GM12878 (cell line): ENCODE measurements around the gene KHK. TPM values are rescaled to one million over a fixed set of nuclear protein-coding genes. Genes with fewer than 3 reads are reported as not detected.
A peak's percentile ranks its signal among the peaks of the same experiment; 100 is the strongest.

Experiments used
- ATAC-seq: fragments of 200-7000 bp; cut with Tn5 transposase; 3 replicates; pipeline ENCODE4 v1.9.1; 2020; ENCODE audit warnings: mild to moderate bottlenecking, moderate library complexity
- BruUV-seq: library from RNA; stranded (reverse); fragments of 400-500 nt; replicated peaks from 2 replicates; lab custom pipeline; 2021; lab: Mats Ljungman, UMichigan
- CTCF ChIA-PET: fragments of 300-600 bp; sonication (Branson Sonifier 250); formaldehyde crosslinking; extraction: SDS; loops from one replicate; lab custom pipeline; 2021; ENCODE audit warnings: inconsistent platforms; lab: Yijun Ruan, JAX
- POLR2A ChIA-PET: fragments of 350-600 bp; formaldehyde crosslinking; extraction: SDS; loops from one replicate; lab custom pipeline; 2021; ENCODE audit warnings: inconsistent platforms; lab: Charles Lee
- RAD21 ChIA-PET: fragments of 300-600 bp; sonication (Branson Sonifier 250); formaldehyde crosslinking; loops from one replicate; lab custom pipeline; 2023; ENCODE audit warnings: antibody characterized with exemption; ENCODE audit not compliant: unreplicated experiment; lab: Charles Lee
- SMC1A ChIA-PET: fragments of 300-600 bp; sonication (Branson Sonifier 250); formaldehyde crosslinking; loops from one replicate; lab custom pipeline; 2023; ENCODE audit not compliant: unreplicated experiment, uncharacterized antibody; lab: Charles Lee
- DNase-seq: peaks from one replicate; pipeline ENCODE4 v3.0.0-alpha.2; 2011; ENCODE audit warnings: low read depth, low spot score
- FAIRE-seq: peaks from 3 replicates; lab custom pipeline; 2011; peaks lifted over from hg19 to GRCh38; lab: Jason Lieb, UNC
- H2AFZ ChIP-seq: 2 replicates; pipeline ENCODE4 v1.6.0; 2011; ENCODE audit warnings: low read depth, low read length, control low read depth; ENCODE audit not compliant: control insufficient read depth
- H3K27ac ChIP-seq: 2 replicates; pipeline ENCODE4 v1.5.1; 2011; ENCODE audit warnings: control low read depth; ENCODE audit not compliant: control insufficient read depth, insufficient read depth
- H3K27me3 ChIP-seq, 2 experiments: replicated peaks in 1 of 2; 2 replicates each; pipeline versions ENCODE4 v1.6.0 to v1.6.1; 2011; ENCODE audit warnings: low read length in 1 of 2; ENCODE audit not compliant: control insufficient read depth in 2 of 2, insufficient read depth in 2 of 2
- H3K36me3 ChIP-seq, 2 experiments: 2 replicates each; pipeline ENCODE4 v1.5.1; 2011; ENCODE audit warnings: low read length in 1 of 2; ENCODE audit not compliant: control insufficient read depth in 2 of 2, insufficient read depth in 2 of 2
- H3K4me1 ChIP-seq: 2 replicates; pipeline ENCODE4 v1.6.1; 2011; ENCODE audit warnings: mild to moderate bottlenecking, low read length, moderate library complexity, mixed read lengths; ENCODE audit not compliant: control insufficient read depth, insufficient read depth
- H3K4me2 ChIP-seq: 2 replicates; pipeline ENCODE4 v1.6.0; 2011; ENCODE audit warnings: control low read depth; ENCODE audit not compliant: control insufficient read depth, insufficient read depth
- H3K4me3 ChIP-seq: fragments of 200-600 bp; sonication (generic); 2 replicates; pipeline ENCODE4 v1.5.1; 2016
- H3K79me2 ChIP-seq: 2 replicates; pipeline ENCODE4 v1.6.0; 2011; ENCODE audit warnings: low read length; ENCODE audit not compliant: control insufficient read depth, insufficient read depth
- H3K9ac ChIP-seq: 2 replicates; pipeline ENCODE4 v1.8.0; 2011; ENCODE audit warnings: low read length, control low read depth, mixed read lengths; ENCODE audit not compliant: control insufficient read depth, insufficient read depth
- H3K9me3 ChIP-seq: replicated peaks from 3 replicates; pipeline ENCODE4 v1.5.1; 2011; ENCODE audit warnings: mild to moderate bottlenecking, low read length; ENCODE audit not compliant: control insufficient read depth, insufficient read depth
- H4K20me1 ChIP-seq: 2 replicates; pipeline ENCODE4 v1.6.0; 2011; ENCODE audit not compliant: control insufficient read depth, insufficient read depth
- ATF7 ChIP-seq: fragments of 450-650 bp; IDR thresholded peaks from 2 replicates; pipeline ENCODE4 v1.6.1; 2016; ENCODE audit warnings: low read depth, mild to moderate bottlenecking
- DPF2 ChIP-seq: fragments of 450-650 bp; IDR thresholded peaks from 2 replicates; pipeline ENCODE4 v1.6.1; 2017; ENCODE audit warnings: mild to moderate bottlenecking
- GABPA ChIP-seq: IDR thresholded peaks from 2 replicates; pipeline ENCODE4 v1.6.1; 2014; ENCODE audit warnings: antibody characterized with exemption, low read depth, mild to moderate bottlenecking, inconsistent platforms
- GATAD2B ChIP-seq: fragments of 450-650 bp; conservative IDR thresholded peaks from 2 replicates; pipeline ENCODE4 v1.6.1; 2017; ENCODE audit warnings: low read depth, mild to moderate bottlenecking, moderate library complexity
- JUNB ChIP-seq: IDR thresholded peaks from 2 replicates; pipeline ENCODE4 v1.6.1; 2016; ENCODE audit warnings: antibody characterized with exemption, mild to moderate bottlenecking
- MXI1 ChIP-seq: fragments of 150-350 bp; IDR thresholded peaks from 2 replicates; pipeline ENCODE4 v1.6.1; 2011; ENCODE audit warnings: low read depth, mild to moderate bottlenecking, inconsistent platforms, low read length, improper control_type of control experiment
- NFIC ChIP-seq: IDR thresholded peaks from 2 replicates; pipeline ENCODE4 v1.6.1; 2012; ENCODE audit warnings: low read depth, mild to moderate bottlenecking, inconsistent platforms, low read length, moderate library complexity
- NFYB ChIP-seq: IDR thresholded peaks from 2 replicates; pipeline ENCODE4 v1.6.1; 2011; ENCODE audit warnings: low read depth, mild to moderate bottlenecking, low read length, improper control_type of control experiment, moderate library complexity; ENCODE audit not compliant: insufficient read depth
- PAX8 ChIP-seq: fragments of 450-650 bp; IDR thresholded peaks from 2 replicates; pipeline ENCODE4 v1.6.1; 2017; ENCODE audit warnings: mild to moderate bottlenecking, moderate library complexity
- RCOR1 ChIP-seq: conservative IDR thresholded peaks from 2 replicates; pipeline ENCODE4 v1.6.1; 2012; ENCODE audit warnings: low read depth, low read length, improper control_type of control experiment
- SMAD5 ChIP-seq: IDR thresholded peaks from 2 replicates; pipeline ENCODE4 v1.6.1; 2016; ENCODE audit warnings: antibody characterized with exemption, low read depth
- STAT3 ChIP-seq: IDR thresholded peaks from 2 replicates; pipeline ENCODE4 v1.6.1; 2011; ENCODE audit warnings: low read depth, low read length, improper control_type of control experiment
- ZNF207 ChIP-seq: fragments of 450-650 bp; IDR thresholded peaks from 2 replicates; pipeline ENCODE4 v1.6.1; 2014; ENCODE audit warnings: antibody characterized with exemption, mild to moderate bottlenecking, borderline replicate concordance
- WGBS: methylation state at CpG from one replicate; pipeline ENCODE4 v1.1.6; 2016; ENCODE audit warnings: low lambda C conversion rate; ENCODE audit not compliant: insufficient replicate concordance, insufficient coverage; ENCODE audit errors: missing lambda C conversion rate; 5-methylcytosine and 5-hydroxymethylcytosine counted together
- in situ Hi-C: fragments of 300-500 bp; cut with MboI; formaldehyde crosslinking; loops from 9 replicates; pipeline ENCODE4 v1.14.3; 2018; ENCODE audit warnings: mixed read lengths
- intact Hi-C: fragments of 100-400 bp; cut with micrococcal nuclease; formaldehyde crosslinking; loops from one replicate; pipeline ENCODE4 v1.14.2; 2022; ENCODE audit not compliant: unreplicated experiment
- polyA plus RNA-seq, 11 experiments: library from polyadenylated mRNA; depleted of rRNA in 4 of 11; unstranded in 6 of 11; stranded (reverse) in 5 of 11; fragments of >200 nt; fragmentation: Nextera tagmentation in 4 of 11; fragmentation: Illumina TruSeq in 1 of 11; extraction: Ambion mirVana in 4 of 11; extraction: Trizol in 1 of 11; gene quantifications; 1 replicate in 1 of 11; 2 replicates in 10 of 11; pipeline versions ENCODE4 v1.2.1 to v1.2.3, GENCODE V29; 2011 to 2016; ENCODE audit warnings: inconsistent platforms in 2 of 11, missing spikeins in 2 of 11, low read depth in 1 of 11
- total RNA-seq, 4 experiments: library from RNA; depleted of rRNA in 3 of 4; stranded (reverse); fragments of >200 nt in 3 of 4; fragmentation: Illumina TruSeq in 1 of 4; extraction: Trizol in 1 of 4; gene quantifications; 2 replicates each; pipeline versions ENCODE4 v1.2.1 to v1.2.3, GENCODE V29; 2013 to 2021
- TF ChIP-seq, protein P1 (sequence below): IDR thresholded peaks from 2 replicates; pipeline ENCODE4 v1.6.1; 2011; ENCODE audit warnings: borderline replicate concordance, low read depth, mild to moderate bottlenecking, moderate library complexity, mixed read lengths, low read length; ENCODE audit not compliant: insufficient read depth; ENCODE audit errors: extremely low read length
- TF ChIP-seq, protein P2 (sequence below): IDR thresholded peaks from 2 replicates; pipeline ENCODE4 v1.6.1; 2012; ENCODE audit warnings: low read length, inconsistent platforms

KHK gene
- total and polyA plus RNA-seq, 10 of the 15 experiments (the other 5 are each of a cell fraction or from before 2014, with no cell fraction given): 0.31 to 11.8 (median 3.9) TPM

GRCh38 chr2:27072920-27073319 is 13.7 kb upstream of the KHK start:
- 96% methylated on average over 5 of the region's 5 CpGs for WGBS
- CTCF ChIA-PET: interaction anchor here (0.5 to 4.0 kb wide), 7 partner anchors 9 to 230 kb away, joined by 3 to 36 read pairs (median 4); partner anchors contain the start of genes AGBL5 and KHK
- peaks cover 42% of the 10 kb centered on the region for H3K4me1 ChIP-seq
- RAD21 ChIA-PET: interaction anchor here (0.9 to 2.8 kb wide), 4 partner anchors 9 to 31 kb away, joined by 3 to 31 read pairs (median 16); partner anchors contain the start of genes AGBL5 and KHK
- SMC1A ChIA-PET: interaction anchor here (0.6 to 5.4 kb wide), 6 partner anchors 8 to 111 kb away, joined by 3 to 33 read pairs (median 4); partner anchors contain the start of genes AGBL5 and TMEM214
- no TSS peak for BruUV-seq
- DNase-seq: no peak
- ATAC-seq: no peak
- peak overlapping the region; percentile 94 for H3K27ac ChIP-seq
- peak overlapping the region; percentile 76 for H3K9ac ChIP-seq
- H3K9me3 ChIP-seq: no peaks in the 10 kb centered on the region
- peak overlapping the region; percentile 95; the same call in 1 of the 2 replicates for H3K4me2 ChIP-seq
- H2AFZ ChIP-seq: no peak overlapping the region
- in situ Hi-C loops (no loop called here), intact Hi-C loops (no loop called here)
- peak overlapping the region; percentile 85; the same call in 1 of the 2 replicates for H3K4me3 ChIP-seq
- no peaks in the 10 kb centered on the region for H3K27me3 ChIP-seq
- no peak for FAIRE-seq
- POLR2A ChIA-PET: interaction anchor here (0.6 to 12.2 kb wide), 8 partner anchors 10 to 889 kb away, joined by 3 to 139 read pairs (median 4); partner anchors contain the start of genes AGBL5, EIF2B4 and TMEM214
- TF ChIP-seq GABPA: no peak
- no peak for TF ChIP-seq GATAD2B
- TF ChIP-seq, protein P1, sequence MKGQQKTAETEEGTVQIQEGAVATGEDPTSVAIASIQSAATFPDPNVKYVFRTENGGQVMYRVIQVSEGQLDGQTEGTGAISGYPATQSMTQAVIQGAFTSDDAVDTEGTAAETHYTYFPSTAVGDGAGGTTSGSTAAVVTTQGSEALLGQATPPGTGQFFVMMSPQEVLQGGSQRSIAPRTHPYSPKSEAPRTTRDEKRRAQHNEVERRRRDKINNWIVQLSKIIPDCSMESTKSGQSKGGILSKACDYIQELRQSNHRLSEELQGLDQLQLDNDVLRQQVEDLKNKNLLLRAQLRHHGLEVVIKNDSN: no peak
- TF ChIP-seq PAX8: no peak
- TF ChIP-seq RCOR1: no peak
- no peak for TF ChIP-seq DPF2
- TF ChIP-seq NFIC: no peak
- TF ChIP-seq STAT3: no peak
- TF ChIP-seq ZNF207: no peak
- TF ChIP-seq MXI1: no peak
- no peak for TF ChIP-seq SMAD5
- no peak for TF ChIP-seq JUNB
- no peak for TF ChIP-seq ATF7
- TF ChIP-seq, protein P2, sequence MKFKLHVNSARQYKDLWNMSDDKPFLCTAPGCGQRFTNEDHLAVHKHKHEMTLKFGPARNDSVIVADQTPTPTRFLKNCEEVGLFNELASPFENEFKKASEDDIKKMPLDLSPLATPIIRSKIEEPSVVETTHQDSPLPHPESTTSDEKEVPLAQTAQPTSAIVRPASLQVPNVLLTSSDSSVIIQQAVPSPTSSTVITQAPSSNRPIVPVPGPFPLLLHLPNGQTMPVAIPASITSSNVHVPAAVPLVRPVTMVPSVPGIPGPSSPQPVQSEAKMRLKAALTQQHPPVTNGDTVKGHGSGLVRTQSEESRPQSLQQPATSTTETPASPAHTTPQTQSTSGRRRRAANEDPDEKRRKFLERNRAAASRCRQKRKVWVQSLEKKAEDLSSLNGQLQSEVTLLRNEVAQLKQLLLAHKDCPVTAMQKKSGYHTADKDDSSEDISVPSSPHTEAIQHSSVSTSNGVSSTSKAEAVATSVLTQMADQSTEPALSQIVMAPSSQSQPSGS: no peak
- no peak for TF ChIP-seq NFYB
- no peaks in the 10 kb centered on the region for H4K20me1 ChIP-seq
- peaks cover 2 to 12% of the 10 kb centered on the region in 2 experiments; a peak in 2 of 4 replicates for H3K36me3 ChIP-seq
- H3K79me2 ChIP-seq: peaks cover 32% of the 10 kb centered on the region
